Stimulated activated CD4-positive, alpha-beta T cell treated with anti-CD3 and anti-CD28 coated beads, Interleukin-2, amount 100 ng/mL, for 4 hours (primary cell): ENCODE measurements around the gene SPRR2F.

Experiments used
- DNase-seq: peaks from one replicate; pipeline ENCODE4 v3.0.0-alpha.2; 2020; ENCODE audit warnings: low read depth

SPRR2F gene

DNA sequence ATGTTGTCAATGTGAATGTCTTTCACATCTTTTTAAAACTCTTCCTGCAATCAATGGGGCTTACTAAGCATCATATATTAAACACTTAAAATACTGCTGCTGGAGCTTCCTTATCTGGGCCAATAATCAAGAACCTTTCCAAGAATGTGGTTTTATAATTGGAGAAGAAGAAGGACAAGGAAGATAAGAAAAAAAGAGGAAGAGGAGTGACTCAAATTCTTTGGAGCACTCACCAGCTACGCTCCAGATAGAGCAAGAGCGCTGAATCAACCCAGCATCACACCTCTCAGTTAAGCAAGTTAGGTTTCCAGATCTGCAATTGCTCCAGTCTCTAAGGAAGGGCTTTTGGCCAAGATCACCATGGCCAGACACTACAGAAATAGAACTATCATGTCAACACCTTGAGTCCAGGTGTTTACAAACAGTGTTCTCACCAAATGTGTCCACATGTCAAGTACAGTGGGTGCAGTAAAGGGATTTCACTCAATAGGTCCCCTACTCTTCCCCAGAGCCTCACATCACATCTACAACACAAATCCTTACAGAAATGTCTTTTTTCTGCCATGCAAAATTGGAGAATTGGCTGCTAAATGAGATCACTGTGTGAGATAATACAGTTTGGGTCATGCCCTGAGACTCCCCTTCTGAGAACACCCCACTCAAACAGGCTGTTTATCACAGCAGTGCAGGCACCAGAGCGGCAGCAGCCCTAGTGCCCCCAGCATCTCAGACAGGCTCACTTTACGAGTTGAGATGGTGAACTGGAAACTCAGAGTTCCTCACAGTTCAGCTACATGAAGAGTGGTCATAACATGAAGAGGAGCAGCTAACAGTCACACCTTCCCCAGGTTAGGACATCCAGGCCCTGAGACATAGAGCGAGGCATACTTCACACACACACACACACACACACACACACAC, 40.2 kb downstream of the SPRR2F start:
- no peak for DNase-seq

DNA sequence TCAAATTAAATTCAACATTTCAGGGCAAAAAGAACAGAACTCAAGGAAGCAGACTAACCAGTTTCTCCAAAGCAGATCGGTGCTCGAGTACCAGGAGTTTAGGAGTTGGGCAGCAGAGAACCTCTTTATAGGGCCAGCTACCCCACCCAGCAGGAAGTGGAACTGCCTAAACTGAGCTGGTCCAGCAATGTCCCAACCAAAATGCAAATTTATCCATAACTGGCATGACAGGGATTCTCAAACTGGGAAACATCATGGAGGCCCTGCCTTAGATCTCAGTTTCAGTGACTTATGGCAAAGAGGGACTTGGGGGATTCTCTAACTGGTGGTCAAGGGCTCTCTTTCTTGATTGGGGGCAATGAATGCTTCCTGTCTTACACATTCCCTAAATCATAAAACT, 41.8 kb downstream of the SPRR2F start, which contains the start of gene SPRR2B:
Gene SPRR2B (minus strand): TSS at position 101 of the 400 bp plus-strand sequence. CDS start 772 bp downstream, outside the sequence.
- DNase-seq = no peak

DNA sequence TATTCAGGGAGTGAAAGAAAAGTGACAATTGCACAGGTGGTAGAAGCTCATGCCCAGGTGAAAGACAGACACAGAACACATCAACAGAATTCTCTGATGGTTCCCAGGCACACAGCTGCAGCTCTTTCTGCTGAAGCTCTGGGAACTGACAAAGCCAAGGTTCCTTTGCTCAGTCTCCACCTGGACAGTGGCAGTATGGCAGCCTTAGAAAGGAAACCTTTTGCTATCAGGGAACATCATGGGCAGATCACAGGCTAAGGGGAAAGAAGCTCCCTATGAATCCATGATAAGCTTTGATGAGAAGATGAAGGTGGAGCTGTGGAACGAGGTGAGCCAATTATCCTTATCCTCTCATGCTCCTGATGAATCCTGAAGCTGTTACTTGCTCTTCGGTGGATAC, 43.1 kb downstream of the SPRR2F start:
- no peak for DNase-seq
